Midbrain (tissue), 1 donor: Measurements from ENCODE around the gene VWA1.
A peak's percentile ranks its signal among the peaks of the same experiment; 100 is the strongest.
"Not testable (repeated sequence)": the region's sequence is repeated elsewhere in the genome, so short reads cannot be mapped to it uniquely, and the experiment has no call there.

Source experiments
- DNase-seq: peaks from one replicate; lab custom pipeline; 2025; lab: John Stamatoyannopoulos, UW

Gene VWA1

DNA sequence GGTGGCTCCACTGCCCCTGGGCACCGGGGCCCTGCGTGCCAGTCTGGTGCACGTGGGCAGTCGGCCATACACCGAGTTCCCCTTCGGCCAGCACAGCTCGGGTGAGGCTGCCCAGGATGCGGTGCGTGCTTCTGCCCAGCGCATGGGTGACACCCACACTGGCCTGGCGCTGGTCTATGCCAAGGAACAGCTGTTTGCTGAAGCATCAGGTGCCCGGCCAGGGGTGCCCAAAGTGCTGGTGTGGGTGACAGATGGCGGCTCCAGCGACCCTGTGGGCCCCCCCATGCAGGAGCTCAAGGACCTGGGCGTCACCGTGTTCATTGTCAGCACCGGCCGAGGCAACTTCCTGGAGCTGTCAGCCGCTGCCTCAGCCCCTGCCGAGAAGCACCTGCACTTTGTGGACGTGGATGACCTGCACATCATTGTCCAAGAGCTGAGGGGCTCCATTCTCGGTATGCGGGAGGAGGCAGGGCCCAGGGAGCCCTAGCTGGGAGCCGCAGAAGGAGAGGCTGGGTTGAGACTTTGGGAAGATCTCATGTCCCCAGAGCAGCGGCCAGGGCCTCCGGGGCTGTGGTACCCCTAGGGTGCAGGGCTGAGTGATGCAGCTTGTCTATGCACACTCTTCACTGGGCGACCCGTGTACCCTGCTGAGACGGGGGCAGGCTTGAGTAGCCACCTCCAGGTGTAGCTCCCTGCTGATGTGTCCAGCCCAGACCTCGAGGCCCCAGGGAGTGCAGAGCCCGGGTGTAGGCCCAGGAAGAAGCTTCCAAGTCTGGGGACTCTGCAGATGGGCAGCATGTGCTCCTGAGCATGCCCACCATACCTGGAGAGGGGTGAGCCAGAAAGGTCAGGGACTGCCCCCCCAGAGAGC is 1.8 kb downstream of the VWA1 start:
- DNase-seq = no peak

DNA sequence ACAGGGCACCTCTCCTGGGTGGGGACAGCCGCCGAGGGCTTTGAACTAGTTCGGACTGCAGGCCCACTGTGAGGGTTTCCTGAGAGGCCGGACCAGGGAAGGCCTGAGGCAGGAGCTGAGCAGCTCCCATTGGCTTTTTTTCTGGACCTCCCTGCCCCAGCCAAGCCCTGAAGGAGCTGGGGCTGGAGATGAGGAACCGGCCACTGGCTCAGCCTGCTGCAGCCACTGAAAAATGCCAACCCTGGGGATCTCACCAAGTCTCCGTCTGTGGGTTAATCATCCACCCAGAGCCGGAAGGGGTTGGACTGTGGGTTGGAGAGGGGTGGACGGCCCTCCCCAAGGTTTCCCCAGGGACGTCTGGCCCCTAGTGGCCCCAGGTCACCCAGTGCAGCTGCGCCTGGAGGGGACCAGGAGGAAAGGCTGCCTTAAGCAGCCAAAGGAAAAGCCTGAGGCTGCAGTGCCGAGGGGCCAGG is 2.5 kb downstream of the VWA1 start:
- no peak for DNase-seq

DNA sequence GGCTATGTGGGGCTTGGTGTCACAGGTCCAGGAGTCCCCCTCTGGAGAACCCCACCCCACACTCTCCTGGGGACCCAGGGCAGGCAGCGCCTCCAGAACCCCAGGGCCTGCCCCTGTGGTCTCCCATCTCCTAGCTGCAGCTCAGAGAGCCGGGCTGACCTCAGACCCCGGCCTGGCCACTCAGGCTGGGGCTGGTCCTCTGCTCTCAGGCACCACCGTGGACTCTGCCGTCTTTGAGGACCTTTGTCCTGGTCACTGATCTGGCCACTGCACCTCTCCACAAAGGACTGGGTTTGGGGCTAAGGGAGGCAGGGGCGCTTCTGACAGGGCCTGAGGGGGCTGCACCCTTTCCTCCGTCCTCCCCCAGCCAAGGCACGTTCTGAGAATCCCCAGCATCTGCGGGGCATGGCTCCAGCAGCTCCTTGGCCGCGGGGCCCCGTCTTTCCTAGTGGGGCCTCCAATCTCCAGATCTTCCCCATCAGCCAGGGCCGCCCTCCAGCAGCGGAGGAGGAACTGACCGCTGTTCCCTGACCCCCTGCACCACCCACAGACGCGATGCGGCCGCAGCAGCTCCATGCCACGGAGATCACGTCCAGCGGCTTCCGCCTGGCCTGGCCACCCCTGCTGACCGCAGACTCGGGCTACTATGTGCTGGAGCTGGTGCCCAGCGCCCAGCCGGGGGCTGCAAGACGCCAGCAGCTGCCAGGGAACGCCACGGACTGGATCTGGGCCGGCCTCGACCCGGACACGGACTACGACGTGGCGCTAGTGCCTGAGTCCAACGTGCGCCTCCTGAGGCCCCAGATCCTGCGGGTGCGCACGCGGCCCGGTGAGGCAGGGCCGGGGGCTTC is 3.3 kb downstream of the VWA1 start:
- no peak for DNase-seq

DNA sequence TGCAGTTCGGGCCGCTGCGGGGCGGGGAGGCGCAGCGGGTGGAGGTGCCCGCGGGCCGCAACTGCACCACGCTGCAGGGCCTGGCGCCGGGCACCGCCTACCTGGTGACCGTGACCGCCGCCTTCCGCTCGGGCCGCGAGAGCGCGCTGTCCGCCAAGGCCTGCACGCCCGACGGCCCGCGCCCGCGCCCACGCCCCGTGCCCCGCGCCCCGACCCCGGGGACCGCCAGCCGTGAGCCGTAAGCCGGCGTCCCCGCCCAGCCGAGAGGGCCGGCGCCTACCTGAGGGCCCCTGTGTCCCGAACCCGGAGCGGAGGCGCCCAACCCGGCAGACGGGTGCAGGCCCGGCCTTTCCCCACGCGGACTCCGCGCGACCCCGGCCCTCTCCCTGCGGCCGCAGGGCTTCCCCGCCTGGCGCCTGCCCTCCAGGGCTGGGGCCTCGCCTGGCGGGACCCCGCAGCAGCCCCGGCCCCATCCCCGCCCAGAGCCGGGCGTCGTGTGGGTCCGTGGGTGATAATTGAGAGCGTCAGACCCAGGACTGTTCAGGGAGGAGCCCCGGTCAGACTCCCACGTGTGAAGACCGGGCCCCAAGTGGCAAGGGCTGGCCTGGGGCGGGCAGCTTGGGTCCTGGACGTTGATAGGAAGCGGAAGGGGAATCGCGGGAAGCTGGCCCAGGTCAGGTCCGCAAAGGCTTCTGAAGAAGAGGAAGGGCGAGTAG is 4.2 kb downstream of the VWA1 start:
- no peak for DNase-seq

DNA sequence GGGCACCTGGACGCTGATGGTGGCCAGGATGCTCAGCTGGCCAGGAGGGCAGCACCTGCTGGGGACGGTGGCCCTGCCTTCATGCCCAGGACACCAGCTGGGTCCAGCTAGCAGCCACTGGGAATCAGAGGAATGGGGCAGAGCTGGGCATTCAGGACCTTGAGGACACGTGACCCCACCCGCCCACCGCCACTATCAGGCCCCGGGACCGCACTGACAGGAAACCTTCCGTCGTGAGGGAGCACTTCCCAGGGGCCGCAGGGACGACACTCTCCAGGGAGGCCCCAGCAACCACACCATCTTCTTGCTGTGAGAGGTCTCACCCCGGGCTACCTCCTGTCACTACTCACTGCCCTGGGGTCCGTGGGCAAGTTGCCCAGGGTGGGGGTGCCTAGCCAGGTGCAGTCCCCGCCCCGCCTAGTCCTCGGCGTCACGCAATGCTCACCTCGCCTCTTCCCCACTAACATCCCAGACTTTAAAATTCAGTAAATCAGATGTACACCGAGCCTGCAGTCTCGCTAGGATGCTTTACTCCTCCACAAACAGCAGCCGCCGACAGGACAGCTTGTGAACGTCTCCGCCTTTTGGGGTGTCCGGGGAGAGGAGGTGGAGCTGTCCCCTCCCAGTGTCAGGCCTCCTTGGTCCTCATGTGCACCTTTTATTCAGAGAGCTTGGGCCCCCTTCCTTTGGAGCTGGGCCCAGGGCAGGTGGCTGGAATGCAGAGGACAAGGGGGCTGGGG is 4.9 kb downstream of the VWA1 start:
- no peak for DNase-seq

DNA sequence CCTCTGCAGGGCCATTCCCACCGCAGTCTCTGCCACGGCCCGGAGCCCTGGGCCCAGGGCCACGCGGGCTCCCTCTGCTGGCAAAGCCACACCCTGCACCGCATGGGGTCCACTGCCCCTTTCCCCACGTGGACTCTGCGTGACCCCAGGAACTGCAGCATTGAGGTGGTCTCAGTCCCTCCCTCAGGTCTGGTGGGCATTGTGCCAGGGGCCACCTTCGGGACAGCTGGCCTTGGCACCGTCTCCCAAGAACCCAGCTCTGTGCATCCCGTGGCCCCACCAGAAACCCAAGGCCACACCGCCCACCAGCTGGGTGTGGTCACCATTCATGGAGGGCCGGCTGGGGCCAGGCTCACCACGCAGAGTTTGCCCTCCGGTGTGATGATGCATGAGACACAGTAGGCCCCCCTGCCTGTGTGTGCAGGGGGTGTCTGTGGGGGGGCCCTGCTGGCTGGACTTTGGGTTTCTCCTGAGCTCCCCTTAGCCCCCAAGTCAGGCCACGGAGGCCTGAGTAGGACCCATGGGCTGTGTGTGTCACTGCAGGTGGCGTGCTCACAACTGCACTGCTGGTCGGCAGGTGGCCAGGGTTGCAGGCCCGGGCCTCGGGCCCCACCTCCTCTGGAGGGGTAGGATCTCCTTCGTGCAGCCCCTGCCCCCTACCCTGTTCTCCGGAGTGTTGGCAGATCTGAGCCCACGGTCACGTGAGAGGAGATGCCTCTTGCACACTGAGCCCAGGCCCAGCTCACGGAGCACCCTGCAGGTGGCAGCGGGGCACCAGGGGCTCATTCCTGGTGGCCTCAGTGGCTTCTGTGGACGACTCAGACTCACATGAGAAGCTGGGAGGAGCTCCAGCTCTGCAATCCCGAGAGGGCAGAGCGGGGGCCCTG is 5.8 kb downstream of the VWA1 start:
- peak; percentile 46 for DNase-seq

DNA sequence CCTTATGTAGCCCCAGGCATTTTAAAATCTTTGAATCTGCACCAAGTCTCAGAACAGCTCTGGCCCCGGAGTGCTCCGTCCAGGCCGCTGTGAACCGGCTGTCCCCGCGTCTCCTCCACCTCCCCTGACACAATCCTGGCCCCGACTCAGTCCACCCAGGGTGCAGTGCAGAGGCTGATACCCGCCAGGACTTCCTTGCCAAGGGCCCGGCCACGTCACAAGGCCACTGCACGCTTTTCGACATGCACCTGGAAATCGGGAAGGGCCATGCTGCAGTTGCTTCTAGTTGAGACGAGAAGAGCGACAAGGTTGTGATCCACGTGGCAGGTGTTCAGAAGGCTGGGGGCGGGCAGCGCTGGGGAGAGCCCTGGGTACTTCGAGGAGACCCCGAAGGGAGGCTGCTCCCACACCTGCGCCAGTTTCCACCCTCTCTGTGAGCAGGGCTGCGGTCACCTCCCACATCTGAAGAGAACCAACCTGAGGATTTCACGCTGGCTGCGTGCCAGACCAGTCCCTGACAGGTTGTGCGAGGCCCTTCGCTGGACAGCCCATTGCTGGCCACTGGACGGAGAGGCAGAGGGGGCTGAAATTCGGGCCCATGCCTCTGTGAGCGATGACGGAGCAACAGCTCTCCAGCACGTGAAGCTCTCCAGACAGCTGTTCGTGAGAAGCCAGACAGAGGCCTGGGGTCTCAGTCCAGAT is 6.7 kb downstream of the VWA1 start:
- no peak for DNase-seq

DNA sequence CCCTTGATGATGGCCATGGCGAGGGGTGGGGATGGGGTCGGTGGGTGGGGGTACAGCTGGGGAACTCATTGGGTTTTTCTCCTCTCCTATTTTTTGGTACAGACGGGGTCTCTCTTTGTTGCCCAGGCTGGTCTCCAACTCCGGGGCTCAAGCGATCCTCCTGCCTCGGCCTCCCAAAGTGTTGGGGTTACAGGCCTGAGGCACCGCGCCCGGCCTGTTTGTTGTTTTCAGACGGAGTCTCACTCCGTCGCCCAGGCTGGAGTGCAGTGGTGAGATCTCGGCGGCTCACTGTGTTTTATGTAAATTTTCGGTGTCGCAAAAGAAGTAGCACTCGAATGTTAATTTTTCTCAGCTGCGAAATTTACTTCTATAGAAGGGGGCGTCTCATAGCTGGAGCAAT is 11.1 kb downstream of the VWA1 start:
- DNase-seq = not testable (repeated sequence)

DNA sequence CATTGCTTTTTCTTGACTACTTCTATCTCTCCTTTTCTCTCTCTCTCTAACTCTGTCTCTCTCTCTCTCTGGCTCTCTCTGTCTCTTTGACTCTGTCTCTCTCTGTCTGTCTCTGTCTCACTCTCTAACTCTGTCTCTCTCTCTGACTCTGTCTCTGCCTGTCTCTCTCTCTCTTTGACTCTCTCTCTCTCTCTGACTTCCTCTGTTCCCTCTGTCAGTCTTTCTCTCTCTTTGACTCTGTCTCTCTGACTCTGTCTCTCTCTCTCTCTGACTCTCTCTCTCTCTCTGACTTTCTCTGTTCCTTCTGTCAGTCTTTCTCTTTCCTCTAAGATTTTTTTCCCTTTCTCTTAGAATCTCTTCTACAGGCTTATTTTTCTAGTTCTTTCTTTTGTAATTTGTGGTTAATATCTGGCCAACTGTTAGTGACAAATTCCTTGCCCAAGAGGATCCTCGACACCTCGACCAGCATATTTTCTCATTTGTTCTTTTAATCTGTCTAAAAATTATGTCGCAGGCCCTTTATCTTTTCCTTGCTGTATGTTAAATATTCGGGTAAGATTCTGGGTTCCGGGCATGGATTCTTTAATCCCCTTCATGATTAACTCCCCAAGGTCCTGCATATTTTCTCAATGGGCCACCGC is 13.7 kb downstream of the VWA1 start, which contains the start of gene ATAD3C:
Gene ATAD3C, plus strand, starts transcription at position 591 of the 641 bp plus-strand sequence. CDS start 995 bp downstream, outside the sequence.
- DNase-seq = no peak

DNA sequence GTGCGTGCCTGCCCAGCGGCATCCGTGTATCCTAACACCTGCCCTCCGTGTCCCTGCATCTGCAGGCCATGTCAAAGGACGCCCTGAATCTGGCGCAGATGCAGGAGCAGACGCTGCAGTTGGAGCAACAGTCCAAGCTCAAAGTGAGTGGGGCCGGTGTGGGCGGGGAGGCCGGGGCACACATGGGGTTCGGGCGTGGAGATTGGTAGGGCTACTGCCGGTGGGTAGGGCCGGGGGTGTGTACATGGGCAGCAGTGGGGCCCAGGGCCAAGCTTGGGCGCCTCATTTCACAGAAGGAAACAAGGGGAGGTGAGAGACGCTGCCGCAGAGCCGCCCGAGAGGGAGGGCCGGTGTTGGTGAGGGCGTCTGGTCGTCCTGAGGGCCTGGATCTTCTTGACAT is 15.1 kb downstream of the VWA1 start:
- not testable (repeated sequence) for DNase-seq

DNA sequence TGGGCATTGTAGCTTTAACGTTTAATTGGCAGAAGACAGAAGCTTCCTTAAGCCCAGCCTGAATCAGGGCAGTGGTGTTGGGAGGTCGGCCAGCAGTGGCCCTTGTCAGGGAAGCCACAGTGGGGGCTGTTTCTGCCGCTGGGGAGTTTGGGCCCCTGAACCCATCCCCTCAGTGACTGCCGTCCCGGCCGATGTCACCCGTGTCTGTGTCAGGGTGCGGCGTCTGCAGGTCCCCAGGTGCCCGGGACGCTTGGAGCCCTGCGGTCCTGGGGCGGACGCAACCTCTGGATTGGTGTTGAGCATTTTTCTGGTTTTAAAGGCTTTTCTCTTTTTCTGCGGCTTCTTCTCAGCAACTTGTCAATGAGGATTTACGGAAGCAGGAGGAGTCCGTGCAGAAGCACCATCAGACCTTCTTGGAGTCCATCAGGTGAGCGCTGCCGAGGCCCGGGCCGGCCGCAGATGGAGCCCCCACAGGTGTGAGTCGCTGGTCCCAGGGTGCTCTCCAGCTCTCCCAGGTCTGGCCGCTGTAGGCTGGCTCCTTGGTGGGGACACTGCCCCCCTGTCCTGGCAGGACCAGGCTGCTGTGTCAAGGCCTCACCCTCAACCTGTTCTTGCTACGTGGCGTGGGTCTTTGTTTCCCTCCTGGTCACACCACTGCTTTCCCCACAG is 16.3 kb downstream of the VWA1 start:
- no peak for DNase-seq

DNA sequence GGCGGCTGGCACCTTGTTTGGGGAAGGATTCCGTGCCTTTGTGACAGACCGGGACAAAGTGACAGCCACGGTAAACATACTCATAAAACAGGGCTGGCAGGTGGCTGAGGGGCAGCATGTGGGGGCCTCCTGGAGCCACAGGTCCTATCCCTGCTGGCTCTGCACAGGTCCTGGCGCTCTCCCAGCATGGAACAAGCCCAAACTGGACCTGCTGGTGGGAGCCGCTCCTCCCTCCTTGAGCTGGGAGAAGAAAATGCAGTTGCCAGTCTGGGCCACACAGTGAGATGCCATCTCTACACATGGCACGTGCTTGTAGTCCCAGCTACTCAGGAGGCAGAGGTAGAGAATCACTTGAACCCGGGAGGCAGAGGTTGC is 16.9 kb downstream of the VWA1 start:
- not testable (repeated sequence) for DNase-seq

DNA sequence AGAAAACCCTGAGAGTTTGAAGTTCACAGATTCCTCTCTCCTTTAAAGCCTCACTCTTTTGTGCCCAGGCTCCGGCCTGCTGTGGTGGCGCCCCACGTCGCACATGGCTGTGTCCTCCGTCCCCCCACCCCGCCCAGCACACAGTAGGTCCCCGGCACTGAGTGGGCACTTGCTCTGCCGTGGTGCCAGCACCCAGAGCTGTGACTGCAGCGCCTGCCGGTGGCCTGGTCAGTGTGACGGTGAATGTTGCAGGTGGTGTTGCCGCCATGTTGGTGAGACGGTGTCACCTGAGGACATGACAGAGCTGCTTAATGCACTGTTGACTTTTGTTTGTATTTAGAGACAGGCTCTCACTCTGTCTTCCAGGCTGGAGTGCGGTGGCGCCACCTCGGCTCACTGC is 17.4 kb downstream of the VWA1 start:
- no peak for DNase-seq

DNA sequence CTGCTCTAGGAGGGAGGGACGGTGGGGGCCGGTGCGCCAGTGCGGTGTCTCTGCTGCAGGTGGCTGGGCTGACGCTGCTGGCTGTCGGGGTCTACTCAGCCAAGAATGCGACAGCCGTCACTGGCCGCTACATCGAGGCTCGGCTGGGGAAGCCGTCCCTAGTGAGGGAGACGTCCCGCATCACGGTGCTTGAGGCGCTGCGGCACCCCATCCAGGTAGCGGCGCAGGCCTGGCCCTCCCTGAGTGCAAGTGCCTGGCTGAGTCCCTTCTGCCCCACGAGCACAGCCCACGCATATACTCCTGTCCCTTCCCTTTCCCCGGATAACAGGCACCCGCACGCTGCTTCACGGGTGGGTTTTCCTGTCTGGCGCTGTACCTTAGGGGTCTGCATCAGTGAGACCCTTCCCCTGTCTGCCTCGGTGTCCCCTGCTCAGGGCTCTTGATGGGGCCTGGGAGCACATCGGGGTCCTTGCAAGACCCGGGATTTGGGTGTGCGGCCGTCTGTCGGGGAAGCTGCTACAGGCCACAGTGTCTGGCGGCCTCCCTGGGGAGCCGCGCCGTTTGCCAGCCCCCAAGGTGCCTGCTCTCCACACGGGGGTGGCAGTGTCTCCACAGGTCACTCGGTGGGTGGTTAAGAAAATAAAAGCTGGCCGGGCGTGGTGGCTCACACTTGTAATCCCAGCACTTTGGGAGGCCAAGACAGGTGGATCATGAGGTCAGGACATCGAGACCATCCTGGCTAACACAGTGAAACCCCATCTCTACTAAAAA is 19.0 kb downstream of the VWA1 start:
- not testable (repeated sequence) for DNase-seq

DNA sequence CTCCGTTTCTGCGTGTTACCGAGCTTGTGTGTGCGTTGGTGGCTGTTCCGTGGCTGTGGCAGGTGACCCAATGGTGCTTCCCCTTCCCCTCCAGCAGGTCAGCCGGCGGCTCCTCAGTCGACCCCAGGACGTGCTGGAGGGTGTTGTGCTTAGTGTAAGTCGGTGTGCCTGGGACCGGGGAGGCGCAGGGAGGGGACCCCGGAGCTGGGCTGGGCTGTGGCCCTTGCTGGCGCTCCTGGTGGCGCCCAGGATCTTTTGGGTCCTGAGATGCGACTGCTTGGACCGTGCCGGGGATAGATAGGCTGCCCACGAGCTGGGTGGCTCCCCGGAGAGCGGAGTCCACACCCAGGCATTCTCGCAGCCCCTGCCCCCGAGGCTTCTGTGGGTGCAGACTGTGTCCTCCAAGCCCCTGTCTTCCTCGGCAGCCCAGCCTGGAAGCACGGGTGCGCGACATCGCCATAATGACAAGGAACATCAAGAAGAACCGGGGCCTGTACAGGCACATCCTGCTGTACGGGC is 19.9 kb downstream of the VWA1 start:
- DNase-seq = no peak

DNA sequence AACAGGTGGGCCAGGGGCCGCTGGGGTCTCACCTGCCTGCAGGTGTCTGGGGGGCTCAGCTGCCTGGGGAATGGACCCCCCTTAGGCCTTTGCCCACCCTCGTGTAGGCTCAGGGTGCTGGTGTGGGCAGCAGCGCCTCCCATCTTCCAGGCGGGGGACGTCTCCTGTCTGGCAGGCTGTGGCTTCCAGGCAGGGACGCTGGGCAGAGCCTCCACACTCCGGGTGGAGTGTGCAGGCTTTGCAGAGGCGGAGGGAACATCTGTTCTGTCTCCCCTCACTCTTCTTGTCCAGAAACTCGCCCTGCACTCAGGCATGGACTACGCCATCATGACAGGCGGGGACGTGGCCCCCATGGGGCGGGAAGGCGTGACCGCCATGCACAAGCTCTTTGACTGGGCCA is 20.4 kb downstream of the VWA1 start:
- DNase-seq = not testable (repeated sequence)

DNA sequence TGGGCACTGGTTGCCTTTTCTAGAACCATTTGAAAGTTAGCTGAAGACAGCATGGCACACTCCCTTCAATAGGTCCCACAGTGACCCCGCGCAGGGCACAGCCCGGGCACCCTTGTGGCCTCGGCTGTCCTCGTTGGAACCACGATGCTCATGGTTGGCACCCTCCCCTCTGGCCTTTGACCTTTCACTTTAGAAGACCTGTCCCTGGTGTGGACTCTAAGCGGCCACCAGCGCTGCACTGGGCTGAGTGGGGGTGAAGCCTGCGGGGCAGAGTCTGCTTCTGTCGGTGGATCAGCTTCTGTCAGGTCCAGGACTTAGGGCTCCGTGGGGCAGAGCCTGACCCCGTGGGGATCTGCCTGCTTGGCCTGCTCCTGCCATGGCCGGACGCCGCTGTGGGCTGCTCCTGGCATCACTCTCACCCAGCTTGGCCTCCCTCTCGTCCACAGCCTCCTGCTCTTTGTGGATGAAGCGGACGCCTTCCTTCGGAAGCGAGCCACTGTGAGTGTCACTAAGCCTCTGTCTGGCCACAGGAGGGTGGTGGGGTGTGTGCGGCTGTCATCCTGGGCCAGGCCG is 21.3 kb downstream of the VWA1 start:
- not testable (repeated sequence) for DNase-seq
